Mucosa of rectum (tissue), 2 donors: ENCODE measurements around the gene CEP72.
"Not testable (repeated sequence)": the region's sequence is repeated elsewhere in the genome, so short reads cannot be mapped to it uniquely, and the experiment has no call there.

Experiments used
- H3K27ac ChIP-seq, 2 donors: one replicate each; pipeline ENCODE4 v1.7.0; 2013; ENCODE audit warnings: inconsistent platforms in 2 of 2, low read depth in 2 of 2, low read length in 2 of 2
- H3K27me3 ChIP-seq, 2 donors: one replicate each; pipeline ENCODE4 v1.7.0; 2013; ENCODE audit warnings: low read length in 2 of 2; ENCODE audit not compliant: control insufficient read depth in 2 of 2, insufficient read depth in 2 of 2
- H3K36me3 ChIP-seq, 2 donors: one replicate each; pipeline ENCODE4 v1.7.0; 2013; ENCODE audit warnings: low read length in 2 of 2; ENCODE audit not compliant: control insufficient read depth in 2 of 2, insufficient read depth in 2 of 2
- H3K4me1 ChIP-seq, 2 donors: one replicate each; pipeline ENCODE4 v1.7.0; 2013; ENCODE audit warnings: low read length in 2 of 2, mild to moderate bottlenecking in 1 of 2; ENCODE audit not compliant: control insufficient read depth in 2 of 2, insufficient read depth in 2 of 2
- H3K4me3 ChIP-seq, 2 donors: one replicate each; pipeline ENCODE4 v1.7.0; 2013; ENCODE audit warnings: low read length in 2 of 2
- H3K9ac ChIP-seq, 2 donors: one replicate each; pipeline ENCODE4 v1.7.0; 2013; ENCODE audit warnings: low read length in 2 of 2, low read depth in 1 of 2, mild to moderate bottlenecking in 1 of 2
- H3K9me3 ChIP-seq, 2 donors: one replicate each; pipeline ENCODE4 v1.7.0; 2013; ENCODE audit warnings: low read length in 2 of 2; ENCODE audit not compliant: control insufficient read depth in 2 of 2
- donor health status: healthy.
- donor health status: Normal muscosa, but diverticular disease.

The CEP72 gene

DNA sequence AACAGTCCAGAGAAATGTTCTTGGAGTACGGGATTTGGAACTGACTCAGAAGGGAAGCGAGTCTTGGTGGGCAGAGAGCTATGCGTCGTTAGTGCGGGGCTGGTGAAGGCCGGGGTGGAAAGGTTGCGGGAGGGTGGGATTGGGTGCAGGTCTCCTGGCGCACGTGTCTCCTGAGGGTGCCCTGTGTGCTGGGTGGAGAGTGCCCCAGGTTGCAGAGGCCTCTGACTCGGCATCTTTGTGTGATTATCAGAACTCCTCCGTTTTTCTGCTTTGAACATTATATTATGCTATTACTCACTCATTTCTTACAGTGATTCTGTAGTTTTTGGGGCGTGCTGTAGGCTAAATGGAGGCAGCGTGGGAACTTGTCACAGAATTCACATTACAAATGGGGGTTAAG is 11.4 kb downstream of the CEP72 start:
- H3K9me3 ChIP-seq = no peaks in the 10 kb centered on the region
- no peak overlapping the region for H3K27ac ChIP-seq
- peaks cover 14 to 35% of the 10 kb centered on the region in 2 donors for H3K36me3 ChIP-seq
- H3K4me3 ChIP-seq = no peak overlapping the region
- H3K27me3 ChIP-seq = no peaks in the 10 kb centered on the region
- no peaks in the 10 kb centered on the region for H3K4me1 ChIP-seq
- H3K9ac ChIP-seq = no peak overlapping the region

DNA sequence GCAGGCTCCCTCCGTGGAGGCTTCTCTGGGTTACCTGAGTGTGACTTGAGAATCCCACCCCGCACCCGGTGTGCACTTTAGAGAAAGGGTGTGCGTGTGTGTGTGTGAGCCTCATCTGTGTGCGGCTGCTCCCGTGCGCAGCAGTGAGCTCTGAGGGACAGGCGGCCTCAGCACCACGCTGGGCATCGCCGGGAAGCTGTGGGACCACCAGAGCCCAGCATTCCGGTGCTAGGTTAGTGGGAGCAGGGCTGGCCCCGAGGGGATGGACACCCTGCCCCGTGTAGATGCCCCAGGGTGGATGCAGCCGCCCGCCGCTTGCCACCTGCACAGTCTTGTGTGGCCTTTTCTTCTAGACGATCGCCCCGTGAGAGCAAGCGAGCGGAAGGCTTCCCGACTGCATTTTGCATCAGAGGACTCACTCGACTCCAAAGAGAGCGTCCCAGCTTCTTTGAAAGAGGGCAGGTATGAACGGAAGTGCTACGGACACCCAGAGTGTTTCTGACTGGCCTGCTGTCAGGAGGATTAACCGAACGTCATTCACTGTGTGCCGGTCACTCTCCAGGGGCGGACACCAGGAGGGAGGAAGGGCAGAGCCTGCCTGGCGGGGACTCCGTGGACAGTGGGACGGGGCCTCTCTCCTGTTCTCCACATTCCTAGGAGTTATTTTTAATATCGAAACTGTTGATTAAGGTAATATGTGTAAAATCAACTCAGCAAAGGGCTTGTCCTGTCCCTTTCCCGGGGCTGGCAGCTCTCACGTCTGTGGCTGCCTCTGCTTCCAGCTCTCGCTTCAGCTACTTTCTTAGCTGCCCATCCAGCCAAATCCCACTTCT is 12.2 kb downstream of the CEP72 start:
- H3K27ac ChIP-seq = no peak overlapping the region
- H3K4me3 ChIP-seq = no peak overlapping the region
- no peaks in the 10 kb centered on the region for H3K4me1 ChIP-seq
- H3K9ac ChIP-seq = no peak overlapping the region
- H3K9me3 ChIP-seq = no peaks in the 10 kb centered on the region
- peaks cover 11 to 31% of the 10 kb centered on the region in 2 donors for H3K36me3 ChIP-seq
- H3K27me3 ChIP-seq = no peaks in the 10 kb centered on the region

DNA sequence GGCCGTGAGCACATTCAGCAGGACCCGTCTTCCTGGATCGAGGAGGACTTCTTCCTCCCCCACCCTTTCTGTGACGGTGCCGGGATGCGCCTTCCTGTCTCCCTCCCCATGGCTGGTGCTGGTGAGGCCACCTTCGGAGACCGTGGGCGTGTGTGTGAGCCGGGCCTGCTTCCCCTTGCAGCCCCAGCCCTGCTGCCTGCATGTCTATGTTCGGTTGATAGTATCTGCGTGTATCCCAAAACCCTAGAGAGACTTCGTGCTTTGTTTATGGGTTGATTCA is 12.8 kb downstream of the CEP72 start:
- Histone ChIP-seq H3K9ac (no peak overlapping the region), H3K4me1 (no peaks in the 10 kb centered on the region), H3K4me3 (no peak overlapping the region), H3K9me3 (no peaks in the 10 kb centered on the region), H3K27ac (no peak overlapping the region), H3K27me3 (no peaks in the 10 kb centered on the region), H3K36me3 (peaks cover 6 to 25% of the 10 kb centered on the region in 2 donors)

DNA sequence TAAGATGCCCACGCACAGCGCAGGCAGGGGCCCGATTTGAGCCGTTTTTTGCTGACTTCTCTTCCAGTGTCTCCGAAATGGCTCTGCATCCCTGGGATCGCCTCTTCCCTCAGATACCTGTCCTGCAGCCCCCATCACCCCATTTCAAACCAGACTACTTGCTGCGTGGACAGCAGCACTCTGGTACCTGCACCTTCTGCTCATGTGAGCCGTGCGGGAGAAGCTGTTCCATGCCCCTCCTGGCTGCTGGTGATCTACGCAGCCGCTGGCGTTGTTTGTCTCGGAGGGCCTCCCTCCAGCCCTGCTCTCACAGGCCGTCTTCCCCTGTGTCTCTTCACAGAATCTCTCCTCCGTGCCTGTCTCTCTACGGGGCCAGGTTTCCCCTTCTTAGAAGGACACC is 13.4 kb downstream of the CEP72 start:
- Histone ChIP-seq H3K9ac (no peak overlapping the region), H3K4me3 (no peak overlapping the region), H3K27ac (no peak overlapping the region), H3K9me3 (no peaks in the 10 kb centered on the region), H3K27me3 (no peaks in the 10 kb centered on the region), H3K36me3 (peaks cover 2 to 19% of the 10 kb centered on the region in 2 donors), H3K4me1 (no peaks in the 10 kb centered on the region)

DNA sequence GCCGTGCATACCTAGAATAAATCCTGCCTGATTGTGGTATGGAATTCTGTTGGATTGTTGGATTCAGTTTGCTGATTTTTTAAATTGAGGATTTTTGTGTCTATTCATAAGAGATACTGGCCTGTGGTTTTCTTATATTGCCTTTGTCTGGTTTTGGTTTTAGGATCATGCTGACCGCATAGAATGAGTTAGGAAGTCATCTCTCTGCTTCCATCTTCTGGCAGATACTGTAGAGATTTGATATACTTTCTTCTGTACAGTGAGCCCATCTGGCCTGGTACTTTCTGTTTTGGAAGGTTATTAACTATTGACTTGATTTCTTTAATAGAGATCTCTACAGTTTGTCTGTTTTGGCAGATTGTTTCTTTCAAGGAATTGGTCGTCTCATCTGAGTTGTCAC is 14.7 kb downstream of the CEP72 start:
- Histone ChIP-seq H3K9me3 (no peaks in the 10 kb centered on the region), H3K4me1 (no peaks in the 10 kb centered on the region), H3K36me3 (peaks cover 2 to 18% of the 10 kb centered on the region in 2 donors), H3K4me3 (no peak overlapping the region), H3K9ac (no peak overlapping the region), H3K27ac (no peak overlapping the region), H3K27me3 (no peaks in the 10 kb centered on the region)

DNA sequence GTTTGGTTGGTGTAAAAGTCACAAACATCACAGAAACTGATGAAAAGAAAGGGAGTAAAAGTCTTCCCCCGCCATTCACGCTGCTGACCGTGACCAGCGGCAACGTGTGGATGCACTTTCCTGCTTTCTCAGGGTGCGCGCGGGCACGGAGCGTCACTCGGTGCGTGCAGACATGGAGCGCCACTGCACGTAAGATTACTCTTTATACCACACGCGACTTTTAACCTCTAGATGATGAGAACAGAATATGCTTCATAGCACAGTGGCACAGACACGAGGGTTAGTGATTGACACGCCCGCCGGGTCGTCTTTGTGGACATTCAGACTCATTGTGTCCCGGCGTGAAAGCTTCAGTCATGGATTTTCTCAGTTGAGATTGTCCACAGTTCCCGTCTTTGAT is 15.7 kb downstream of the CEP72 start:
- Histone ChIP-seq H3K4me1 (no peaks in the 10 kb centered on the region), H3K27ac (no peak overlapping the region), H3K4me3 (no peak overlapping the region), H3K27me3 (no peaks in the 10 kb centered on the region), H3K9me3 (no peaks in the 10 kb centered on the region), H3K36me3 (peaks cover 2 to 18% of the 10 kb centered on the region in 2 donors), H3K9ac (no peak overlapping the region)

DNA sequence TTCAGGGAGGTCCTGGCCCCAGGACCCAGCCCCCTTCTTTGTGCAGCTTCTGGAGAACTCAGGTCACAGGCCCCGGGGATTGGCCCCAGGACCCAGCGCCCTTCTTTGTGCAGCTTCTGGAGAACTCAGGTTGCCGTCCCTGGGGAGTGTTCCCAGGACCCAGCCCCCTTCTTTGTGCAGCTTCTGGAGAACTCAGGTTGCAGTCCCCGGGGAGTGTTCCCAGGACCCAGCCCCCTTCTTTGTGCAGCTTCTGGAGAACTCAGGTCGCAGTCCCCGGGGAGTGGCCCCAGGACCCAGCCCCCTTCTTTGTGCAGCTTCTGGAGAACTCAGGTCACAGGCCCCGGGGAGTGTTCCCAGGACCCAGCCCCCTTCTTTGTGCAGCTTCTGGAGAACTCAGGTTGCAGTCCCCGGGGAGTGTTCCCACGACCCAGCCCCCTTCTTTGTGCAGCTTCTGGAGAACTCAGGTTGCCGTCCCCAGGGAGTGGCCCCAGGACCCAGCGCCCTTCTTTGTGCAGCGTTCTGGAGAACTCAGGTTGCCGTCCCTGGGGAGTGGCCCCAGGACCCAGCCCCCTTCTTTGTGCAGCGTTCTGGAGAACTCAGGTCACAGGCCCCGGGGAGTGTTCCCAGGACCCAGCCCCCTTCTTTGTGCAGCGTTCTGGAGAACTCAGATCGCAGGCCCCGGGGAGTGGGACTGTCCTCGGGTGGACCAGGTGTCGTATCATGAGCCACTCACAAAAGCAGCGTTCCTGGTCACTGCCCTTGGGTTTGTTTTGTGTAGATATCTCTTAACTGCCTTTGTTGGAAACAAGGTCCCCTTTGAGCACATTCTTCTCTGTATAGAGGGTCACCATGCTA is 16.4 kb downstream of the CEP72 start:
- not testable (repeated sequence) for H3K9ac ChIP-seq, H3K4me3 ChIP-seq, H3K4me1 ChIP-seq

DNA sequence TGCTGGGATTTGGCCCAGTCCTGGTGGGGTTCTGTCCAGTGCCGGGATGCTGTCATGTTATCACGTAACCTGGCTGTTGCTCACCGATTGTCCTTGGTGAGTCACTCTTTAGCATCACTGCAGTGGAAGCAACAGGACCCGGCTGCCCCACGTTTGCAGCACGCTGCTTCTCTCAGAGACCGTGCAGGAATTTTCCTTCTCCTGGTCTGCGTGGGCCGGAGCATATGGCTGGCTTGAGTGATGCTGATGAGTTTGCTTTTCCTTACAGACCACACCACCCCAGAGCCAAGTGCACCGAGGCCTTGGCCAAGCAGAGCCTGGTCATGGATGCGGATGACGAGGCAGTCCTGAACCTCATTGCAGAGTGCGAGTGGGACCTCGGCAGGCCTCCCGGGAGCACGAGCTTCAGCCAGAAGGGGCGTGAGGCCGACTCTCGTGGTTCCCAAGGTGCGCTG is 21.4 kb downstream of the CEP72 start:
- Histone ChIP-seq H3K36me3 (peaks cover 15 to 24% of the 10 kb centered on the region in 2 donors), H3K4me1 (no peaks in the 10 kb centered on the region), H3K4me3 (no peak overlapping the region), H3K27me3 (no peaks in the 10 kb centered on the region), H3K9me3 (peaks cover 0 to 2% of the 10 kb centered on the region in 2 donors), H3K9ac (no peak overlapping the region), H3K27ac (no peak overlapping the region)

More for the DNA sequence above, 16.4 kb downstream of the CEP72 start:
- not testable (repeated sequence) for H3K9me3 ChIP-seq, H3K27me3 ChIP-seq, H3K27ac ChIP-seq
- peaks cover 2 to 18% of the 10 kb centered on the region in 2 donors for H3K36me3 ChIP-seq

DNA sequence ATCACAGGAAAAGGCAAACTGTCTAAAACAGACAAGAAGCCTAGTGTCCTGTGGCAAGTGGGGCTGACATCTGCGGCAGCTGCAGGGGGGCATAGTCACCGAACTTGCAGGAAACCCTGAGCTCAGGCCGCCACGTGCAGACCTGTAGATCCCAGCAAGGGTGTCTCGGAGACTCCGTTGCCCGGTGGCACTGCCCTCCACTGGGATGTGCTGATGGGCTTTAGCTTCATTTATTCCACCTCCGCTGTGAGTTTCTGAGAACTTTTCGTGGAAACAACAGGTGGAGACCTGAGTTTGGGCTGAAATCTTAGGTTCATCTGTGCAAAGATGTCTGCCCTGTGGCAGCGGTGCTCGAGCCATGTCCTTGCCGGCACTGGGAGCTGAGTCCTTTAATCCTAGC is 22.1 kb downstream of the CEP72 start:
- no peaks in the 10 kb centered on the region for H3K27me3 ChIP-seq
- H3K27ac ChIP-seq = no peak overlapping the region
- no peak overlapping the region for H3K4me3 ChIP-seq
- H3K9me3 ChIP-seq = peaks cover 0 to 2% of the 10 kb centered on the region in 2 donors
- no peaks in the 10 kb centered on the region for H3K4me1 ChIP-seq
- no peak overlapping the region for H3K9ac ChIP-seq
- peaks cover 16 to 26% of the 10 kb centered on the region in 2 donors for H3K36me3 ChIP-seq

DNA sequence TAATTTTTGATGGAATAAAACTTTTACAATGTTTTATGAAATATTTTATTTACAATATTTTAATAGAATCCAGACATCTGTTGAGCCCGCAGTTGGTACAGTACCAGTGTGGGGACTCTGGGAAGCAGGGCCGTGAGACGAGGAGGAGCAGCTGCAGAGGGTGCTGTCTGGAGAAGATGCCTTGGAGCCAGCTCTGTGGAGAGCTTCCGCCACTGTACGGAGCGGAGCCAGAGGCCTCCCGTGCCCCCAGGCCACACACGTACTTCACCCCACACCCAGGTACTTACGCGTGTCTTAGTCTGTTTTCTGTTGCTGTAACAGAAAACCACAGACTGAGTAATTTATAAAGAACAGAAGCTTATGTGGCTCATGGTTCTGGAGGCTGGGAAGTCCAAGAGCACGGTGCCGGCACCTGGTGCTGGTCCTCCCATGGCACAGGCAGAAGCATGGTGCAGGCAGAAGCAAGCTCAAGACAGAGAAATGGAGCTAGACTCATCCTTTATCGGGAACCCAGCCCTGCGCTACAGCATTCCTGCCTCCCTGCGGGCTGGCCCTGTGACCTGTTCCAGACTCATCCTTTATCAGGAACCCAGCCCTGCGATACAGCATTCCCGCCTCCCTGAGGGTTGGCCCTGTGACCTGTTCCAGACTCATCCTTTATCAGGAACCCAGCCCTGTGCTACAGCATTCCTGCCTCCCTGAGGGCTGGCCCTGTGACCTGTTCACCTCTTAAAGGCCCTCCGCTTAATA is 23.3 kb downstream of the CEP72 start:
- Histone ChIP-seq H3K27ac (no peak overlapping the region), H3K27me3 (no peaks in the 10 kb centered on the region), H3K9ac (no peak overlapping the region), H3K4me1 (no peaks in the 10 kb centered on the region), H3K4me3 (no peak overlapping the region), H3K9me3 (peaks cover 0 to 2% of the 10 kb centered on the region in 2 donors), H3K36me3 (peaks cover 23 to 29% of the 10 kb centered on the region in 2 donors)
